ENCODE measurements around the gene DOCK2.

- TF ChIP-seq, protein P1, sequence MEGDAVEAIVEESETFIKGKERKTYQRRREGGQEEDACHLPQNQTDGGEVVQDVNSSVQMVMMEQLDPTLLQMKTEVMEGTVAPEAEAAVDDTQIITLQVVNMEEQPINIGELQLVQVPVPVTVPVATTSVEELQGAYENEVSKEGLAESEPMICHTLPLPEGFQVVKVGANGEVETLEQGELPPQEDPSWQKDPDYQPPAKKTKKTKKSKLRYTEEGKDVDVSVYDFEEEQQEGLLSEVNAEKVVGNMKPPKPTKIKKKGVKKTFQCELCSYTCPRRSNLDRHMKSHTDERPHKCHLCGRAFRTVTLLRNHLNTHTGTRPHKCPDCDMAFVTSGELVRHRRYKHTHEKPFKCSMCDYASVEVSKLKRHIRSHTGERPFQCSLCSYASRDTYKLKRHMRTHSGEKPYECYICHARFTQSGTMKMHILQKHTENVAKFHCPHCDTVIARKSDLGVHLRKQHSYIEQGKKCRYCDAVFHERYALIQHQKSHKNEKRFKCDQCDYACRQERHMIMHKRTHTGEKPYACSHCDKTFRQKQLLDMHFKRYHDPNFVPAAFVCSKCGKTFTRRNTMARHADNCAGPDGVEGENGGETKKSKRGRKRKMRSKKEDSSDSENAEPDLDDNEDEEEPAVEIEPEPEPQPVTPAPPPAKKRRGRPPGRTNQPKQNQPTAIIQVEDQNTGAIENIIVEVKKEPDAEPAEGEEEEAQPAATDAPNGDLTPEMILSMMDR (optimal IDR thresholded peaks at IDR 0.05 in 1 of 3, IDR thresholded peaks at IDR 0.05 in 1 of 3, conservative IDR thresholded peaks at IDR 0.05 in 1 of 3; ENCODE audit: extremely low read depth in 1 of 3, insufficient read depth in 2 of 3, low read length in 3 of 3): no peak
- TF ChIP-seq EZH2 (IDR thresholded peaks at IDR 0.05; ENCODE audit: low read length): no peak
Observed at GRCh38 chr5:170053896-170054295, 416.8 kb downstream of the DOCK2 start.

All from keratinocyte (primary cell).